ENCODE data around the gene TGFBR3.

DNA sequence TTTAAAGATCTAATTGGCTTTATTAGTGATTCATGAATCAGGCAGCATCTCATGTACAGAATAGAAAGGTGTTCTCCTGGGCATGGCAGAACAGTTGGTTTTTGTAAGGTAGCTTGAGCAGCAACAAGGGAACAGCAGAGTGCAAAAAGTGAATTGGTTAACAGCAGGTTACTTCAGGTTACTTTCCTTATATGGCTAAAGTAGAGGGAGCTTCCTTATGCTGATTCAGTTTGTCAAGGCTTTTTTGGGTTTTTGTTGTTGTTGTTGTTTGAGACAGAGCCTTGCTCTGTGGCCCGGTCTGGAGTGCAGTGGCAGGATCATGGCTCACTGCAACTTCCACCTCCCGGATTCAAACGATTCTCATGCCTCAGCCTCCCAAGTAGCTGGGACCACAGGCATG is 252.5 kb downstream of the TGFBR3 start:
- TF ChIP-seq CTCF (IDR thresholded peaks at IDR 0.05 in 8 of 11, conservative IDR thresholded peaks at IDR 0.05 in 3 of 11) (no peak), POLR2A (IDR thresholded peaks at IDR 0.05) (no peak)
